HG02588 (cell line): Measurements from ENCODE around the gene HDAC4.

Experiments
- ATAC-seq: cut with Tn5 transposase; IDR thresholded peaks from one replicate; pipeline ENCODE4 v1.9.1; 2021; ENCODE audit warnings: mild to moderate bottlenecking, moderate library complexity; ENCODE audit not compliant: unreplicated experiment

HDAC4 gene

GRCh38 chr2:239398521-239398921 is 2.3 kb downstream of the HDAC4 start:
- ATAC-seq, result no peak

GRCh38 chr2:239397931-239398471 is 2.8 kb downstream of the HDAC4 start:
- ATAC-seq, result no peak

GRCh38 chr2:239396881-239397681 is 3.7 kb downstream of the HDAC4 start:
- no peak for ATAC-seq

GRCh38 chr2:239395524-239395923 is 5.3 kb downstream of the HDAC4 start:
- no peak for ATAC-seq

GRCh38 chr2:239394978-239395377 is 5.8 kb downstream of the HDAC4 start:
- no peak for ATAC-seq

GRCh38 chr2:239394346-239394945 is 6.4 kb downstream of the HDAC4 start:
- ATAC-seq, result no peak

- no peak for ATAC-seq
Observed at GRCh38 chr2:239393941-239394340, 6.9 kb downstream of the HDAC4 start.

- no peak for ATAC-seq
Observed at GRCh38 chr2:239393388-239393940, 7.4 kb downstream of the HDAC4 start.

GRCh38 chr2:239392688-239393387 is 8.0 kb downstream of the HDAC4 start:
- ATAC-seq, result no peak

- no peak for ATAC-seq
Observed at GRCh38 chr2:239392072-239392357, 8.8 kb downstream of the HDAC4 start.

- ATAC-seq, result no peak
Observed at GRCh38 chr2:239391286-239392071, 9.3 kb downstream of the HDAC4 start.

GRCh38 chr2:239390546-239391285 is 10.1 kb downstream of the HDAC4 start:
- no peak for ATAC-seq

GRCh38 chr2:239389414-239390329 is 11.1 kb downstream of the HDAC4 start:
- ATAC-seq, result no peak

GRCh38 chr2:239388236-239389151 is 12.3 kb downstream of the HDAC4 start:
- no peak for ATAC-seq

GRCh38 chr2:239387811-239388210 is 13.0 kb downstream of the HDAC4 start:
- ATAC-seq, result no peak

- no peak for ATAC-seq
Observed at GRCh38 chr2:239386872-239387445, 13.9 kb downstream of the HDAC4 start.

GRCh38 chr2:239386001-239386670 is 14.7 kb downstream of the HDAC4 start:
- no peak for ATAC-seq
